Ishikawa (cell line): ENCODE measurements around the gene BCDIN3D.

Experiments
- CEBPB ChIP-seq: IDR thresholded peaks from 2 replicates; pipeline ENCODE4 v1.6.1; 2012
- CREB1 ChIP-seq: IDR thresholded peaks from 2 replicates; pipeline ENCODE4 v1.6.1; 2012; ENCODE audit warnings: low read depth
- EGR1 ChIP-seq: IDR thresholded peaks from 2 replicates; pipeline ENCODE4 v1.6.1; 2012
- EP300 ChIP-seq: IDR thresholded peaks from 2 replicates; pipeline ENCODE4 v1.6.1; 2012; ENCODE audit warnings: borderline replicate concordance
- FOXM1 ChIP-seq: IDR thresholded peaks from 2 replicates; pipeline ENCODE4 v1.6.1; 2012; ENCODE audit warnings: low read depth, borderline replicate concordance
- MAX ChIP-seq: IDR thresholded peaks from 2 replicates; pipeline ENCODE4 v1.6.1; 2012
- NFIC ChIP-seq: IDR thresholded peaks from 2 replicates; pipeline ENCODE4 v1.6.1; 2012
- RAD21 ChIP-seq: IDR thresholded peaks from 2 replicates; pipeline ENCODE4 v1.6.1; 2012; ENCODE audit warnings: low read depth
- TAF1 ChIP-seq: IDR thresholded peaks from 2 replicates; pipeline ENCODE4 v1.6.1; 2012; ENCODE audit warnings: low read depth, mild to moderate bottlenecking
- TCF12 ChIP-seq: IDR thresholded peaks from 2 replicates; pipeline ENCODE4 v1.6.1; 2012; ENCODE audit warnings: low read depth
- TEAD4 ChIP-seq: IDR thresholded peaks from 2 replicates; pipeline ENCODE4 v1.6.1; 2012
- USF1 ChIP-seq: IDR thresholded peaks from 2 replicates; pipeline ENCODE4 v1.6.1; 2012
- YY1 ChIP-seq: IDR thresholded peaks from 2 replicates; pipeline ENCODE4 v1.6.1; 2012; ENCODE audit warnings: low read depth
- ZBTB7A ChIP-seq: IDR thresholded peaks from 2 replicates; pipeline ENCODE4 v1.6.1; 2012; ENCODE audit warnings: low read depth
- TF ChIP-seq, protein P1 (sequence below): IDR thresholded peaks from 2 replicates; pipeline ENCODE4 v1.6.1; 2012; ENCODE audit warnings: low read depth, mild to moderate bottlenecking

Gene BCDIN3D

DNA sequence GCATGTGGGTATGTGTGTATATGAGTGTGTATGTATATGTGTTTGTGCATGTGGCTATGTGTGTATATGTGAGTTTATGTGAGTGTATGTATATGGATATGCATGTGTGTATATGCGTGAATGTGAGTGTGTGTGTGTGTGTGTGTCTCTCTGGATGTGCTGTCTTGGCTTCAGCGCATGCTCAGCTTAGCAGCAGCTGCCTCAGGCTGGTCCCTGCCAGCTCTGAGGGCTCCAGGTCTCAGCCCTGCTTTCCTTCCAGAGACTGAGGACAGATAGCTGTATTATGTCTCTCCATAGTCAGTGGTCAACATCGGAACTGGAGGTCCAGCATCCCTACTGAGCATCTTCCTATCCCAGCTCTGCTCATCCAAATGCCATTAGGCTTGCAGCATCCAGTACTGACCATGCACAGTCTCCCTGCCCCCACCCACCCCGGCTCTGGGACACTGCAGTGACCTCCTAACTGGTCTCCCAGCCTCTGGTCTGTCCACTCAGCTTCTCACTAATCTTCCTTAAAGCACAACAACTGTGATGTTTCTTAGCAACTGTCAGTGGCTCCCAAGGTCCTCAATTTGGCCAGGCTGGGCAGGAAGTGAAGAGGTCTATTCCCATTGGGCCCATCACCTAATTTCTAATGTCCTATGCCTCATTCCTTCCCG is 38.0 kb upstream of the BCDIN3D start:
- TF ChIP-seq CEBPB (no peak), RAD21 (no peak), TCF12 (no peak), TEAD4 (no peak), MAX (no peak)

- TF ChIP-seq MAX (no peak), USF1 (no peak), NFIC (no peak), EP300 (no peak), FOXM1 (no peak)
Measured at GRCh38 chr12:49878021-49878420, 35.1 kb upstream of the BCDIN3D start.

DNA sequence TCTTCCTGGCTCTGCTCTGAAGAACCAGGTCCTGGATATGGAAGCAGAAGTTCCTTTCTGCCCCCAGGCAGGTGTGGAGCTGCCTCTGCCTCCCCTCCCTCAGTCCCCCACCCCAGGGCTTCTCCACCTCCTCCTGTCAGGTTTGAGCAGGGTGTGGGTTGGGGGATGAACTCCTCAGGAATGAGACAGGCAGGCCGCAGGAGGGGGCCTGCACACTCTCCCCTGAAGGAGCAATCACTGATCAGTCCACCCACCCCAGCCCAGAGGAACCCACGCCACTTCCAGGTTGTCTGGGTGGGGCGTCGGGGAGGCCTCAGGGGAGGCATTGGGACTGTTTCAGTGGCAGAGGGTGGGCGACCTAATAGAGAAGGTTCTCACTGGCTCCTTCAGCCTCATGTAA is 34.2 kb upstream of the BCDIN3D start:
- no peak for TF ChIP-seq CEBPB
- TF ChIP-seq USF1: no peak
- no peak for TF ChIP-seq CREB1
- TF ChIP-seq NFIC: no peak
- no peak for TF ChIP-seq TCF12
- TF ChIP-seq TEAD4: no peak
- no peak for TF ChIP-seq FOXM1
- TF ChIP-seq EGR1: no peak
- TF ChIP-seq MAX: no peak
- TF ChIP-seq EP300: no peak
- TF ChIP-seq, protein P1, sequence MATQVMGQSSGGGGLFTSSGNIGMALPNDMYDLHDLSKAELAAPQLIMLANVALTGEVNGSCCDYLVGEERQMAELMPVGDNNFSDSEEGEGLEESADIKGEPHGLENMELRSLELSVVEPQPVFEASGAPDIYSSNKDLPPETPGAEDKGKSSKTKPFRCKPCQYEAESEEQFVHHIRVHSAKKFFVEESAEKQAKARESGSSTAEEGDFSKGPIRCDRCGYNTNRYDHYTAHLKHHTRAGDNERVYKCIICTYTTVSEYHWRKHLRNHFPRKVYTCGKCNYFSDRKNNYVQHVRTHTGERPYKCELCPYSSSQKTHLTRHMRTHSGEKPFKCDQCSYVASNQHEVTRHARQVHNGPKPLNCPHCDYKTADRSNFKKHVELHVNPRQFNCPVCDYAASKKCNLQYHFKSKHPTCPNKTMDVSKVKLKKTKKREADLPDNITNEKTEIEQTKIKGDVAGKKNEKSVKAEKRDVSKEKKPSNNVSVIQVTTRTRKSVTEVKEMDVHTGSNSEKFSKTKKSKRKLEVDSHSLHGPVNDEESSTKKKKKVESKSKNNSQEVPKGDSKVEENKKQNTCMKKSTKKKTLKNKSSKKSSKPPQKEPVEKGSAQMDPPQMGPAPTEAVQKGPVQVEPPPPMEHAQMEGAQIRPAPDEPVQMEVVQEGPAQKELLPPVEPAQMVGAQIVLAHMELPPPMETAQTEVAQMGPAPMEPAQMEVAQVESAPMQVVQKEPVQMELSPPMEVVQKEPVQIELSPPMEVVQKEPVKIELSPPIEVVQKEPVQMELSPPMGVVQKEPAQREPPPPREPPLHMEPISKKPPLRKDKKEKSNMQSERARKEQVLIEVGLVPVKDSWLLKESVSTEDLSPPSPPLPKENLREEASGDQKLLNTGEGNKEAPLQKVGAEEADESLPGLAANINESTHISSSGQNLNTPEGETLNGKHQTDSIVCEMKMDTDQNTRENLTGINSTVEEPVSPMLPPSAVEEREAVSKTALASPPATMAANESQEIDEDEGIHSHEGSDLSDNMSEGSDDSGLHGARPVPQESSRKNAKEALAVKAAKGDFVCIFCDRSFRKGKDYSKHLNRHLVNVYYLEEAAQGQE: no peak
- no peak for TF ChIP-seq ZBTB7A
- no peak for TF ChIP-seq YY1

DNA sequence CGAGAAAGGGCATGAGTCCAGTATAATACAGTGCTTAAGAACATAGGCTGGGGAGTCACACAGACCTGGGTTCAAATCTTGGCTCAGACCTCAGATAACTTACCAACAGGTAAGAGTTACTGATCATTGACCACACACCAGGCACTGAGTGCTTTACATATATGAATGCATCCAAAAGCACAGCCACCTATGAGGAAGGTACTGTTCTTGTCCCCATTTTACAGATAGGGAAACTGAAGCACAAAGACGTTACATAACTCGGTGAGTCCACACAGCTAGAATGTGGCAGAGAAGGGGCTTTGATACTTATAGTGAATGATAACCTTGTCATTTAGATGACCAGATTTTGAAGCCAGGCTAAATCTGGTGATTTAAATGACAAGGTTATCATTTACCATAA is 33.2 kb upstream of the BCDIN3D start:
- no peak for TF ChIP-seq CEBPB
- no peak for TF ChIP-seq TAF1
- TF ChIP-seq TCF12: no peak
- TF ChIP-seq TEAD4: no peak
- no peak for TF ChIP-seq EP300
- TF ChIP-seq ZBTB7A: no peak

DNA sequence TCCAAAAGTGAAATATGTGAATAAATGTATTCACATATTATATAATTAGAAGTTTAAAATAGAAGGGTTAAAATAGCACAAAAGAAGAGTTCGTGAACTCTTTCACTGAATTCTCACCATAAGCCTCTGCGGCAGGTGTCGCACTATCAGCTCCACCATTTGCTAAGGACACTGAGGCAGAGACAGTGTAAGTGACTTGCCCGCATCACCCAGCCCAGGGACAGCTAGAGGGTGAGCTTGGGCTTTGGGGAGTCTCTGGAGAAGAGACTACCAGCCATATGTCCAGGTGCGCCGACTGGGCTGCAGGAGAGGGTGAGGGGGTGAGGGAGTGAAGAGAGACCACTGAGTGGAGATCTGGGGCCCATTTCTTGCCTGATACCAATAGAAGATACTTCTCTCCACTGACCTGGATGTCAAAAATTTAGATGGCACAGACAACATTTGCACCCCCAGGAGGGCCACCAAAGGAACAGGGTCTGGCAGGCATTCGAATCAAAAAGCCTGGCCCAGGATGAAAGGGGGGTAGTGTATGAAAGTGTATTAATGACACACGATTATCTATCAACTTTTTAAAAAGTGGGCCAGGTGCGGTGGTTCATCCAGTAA is 32.3 kb upstream of the BCDIN3D start:
- TF ChIP-seq RAD21 (no peak), MAX (no peak), TCF12 (no peak), EGR1 (no peak), USF1 (no peak), TEAD4 (no peak), ZBTB7A (no peak)
- TF ChIP-seq, protein P1: no peak
